Measurements from ENCODE around the gene TTBK1. TPM values are rescaled to one million over a fixed set of nuclear protein-coding genes. Genes with fewer than 3 reads are reported as not detected.

TTBK1 gene
- total RNA-seq, 2 experiments from 2014 or later = 0.02 TPM; not detected in 1

- Mint-ChIP-seq H3K27me3 (ENCODE audit: low read depth) (peaks cover 17% of the 10 kb centered on the region), H3K27ac (no peak overlapping the region), H3K9me3 (no peaks in the 10 kb centered on the region), H3K4me3 (no peak overlapping the region), H3K4me1 (ENCODE audit: low read depth) (peaks cover 6% of the 10 kb centered on the region), H3K36me3 (ENCODE audit: low read depth) (no peaks in the 10 kb centered on the region)
- CTCF ChIA-PET = no interaction called here
- DNase-seq = no peak
- intact Hi-C loops (cut with micrococcal nuclease) = no loop called here
These were observed 34.6 kb downstream of the TTBK1 start for GRCh38 chr6:43277643-43278523.

- intact Hi-C loops (cut with micrococcal nuclease) = no loop called here
- H3K4me3 Mint-ChIP-seq = no peak overlapping the region
- no peaks in the 10 kb centered on the region for H3K36me3 Mint-ChIP-seq (ENCODE audit: low read depth)
These were observed 35.3 kb downstream of the TTBK1 start for GRCh38 chr6:43278524-43279078.

GRCh38 chr6:43280234-43280633, 37.0 kb downstream of the TTBK1 start:
- Mint-ChIP-seq H3K27me3 (ENCODE audit: low read depth) (peaks cover 9% of the 10 kb centered on the region), H3K36me3 (ENCODE audit: low read depth) (no peaks in the 10 kb centered on the region), H3K4me3 (no peak overlapping the region), H3K27ac (no peak overlapping the region), H3K4me1 (ENCODE audit: low read depth) (peaks cover 4% of the 10 kb centered on the region), H3K9me3 (no peaks in the 10 kb centered on the region)
- CTCF ChIA-PET = interaction anchor here (1.0 to 1.9 kb wide), 4 partner anchors 28 to 226 kb away, joined by 3 to 6 read pairs (median 4); partner anchors contain the start of genes ABCC10 and CRIP3
- intact Hi-C loops (cut with micrococcal nuclease) = no loop called here
- no peak for DNase-seq

More at GRCh38 chr6:43278524-43279078, 35.3 kb downstream of the TTBK1 start:
- no peak for DNase-seq
- CTCF ChIA-PET = interaction anchor here (1.6 to 1.9 kb wide), 2 partner anchors 29 to 228 kb away, joined by 4 to 6 read pairs; partner anchors contain the start of gene CRIP3
- H3K4me1 Mint-ChIP-seq (ENCODE audit: low read depth) = peaks cover 6% of the 10 kb centered on the region
- no peak overlapping the region for H3K27ac Mint-ChIP-seq
- no peaks in the 10 kb centered on the region for H3K9me3 Mint-ChIP-seq
- H3K27me3 Mint-ChIP-seq (ENCODE audit: low read depth) = peaks cover 17% of the 10 kb centered on the region

GRCh38 chr6:43282060-43282459, 38.8 kb downstream of the TTBK1 start:
- CTCF ChIA-PET = interaction anchor here (0.5 to 1.1 kb wide), 3 partner anchors 10 to 253 kb away, joined by 3 to 4 read pairs (median 3); no protein-coding TSS in a partner anchor
- Mint-ChIP-seq H3K9me3 (no peaks in the 10 kb centered on the region), H3K27ac (no peak overlapping the region)

GRCh38 chr6:43282636-43283513, 39.6 kb downstream of the TTBK1 start:
- Mint-ChIP-seq H3K4me3 (no peak overlapping the region), H3K4me1 (ENCODE audit: low read depth) (no peaks in the 10 kb centered on the region), H3K27me3 (ENCODE audit: low read depth) (peaks cover 7% of the 10 kb centered on the region), H3K36me3 (ENCODE audit: low read depth) (no peaks in the 10 kb centered on the region), H3K27ac (no peak overlapping the region), H3K9me3 (no peaks in the 10 kb centered on the region)
- no peak for DNase-seq
- intact Hi-C loops (cut with micrococcal nuclease) = no loop called here
- CTCF ChIA-PET = interaction anchor here (1.1 kb wide), 1 partner anchor 10 kb away, joined by 3 read pairs; no protein-coding TSS in a partner anchor

More at GRCh38 chr6:43282060-43282459, 38.8 kb downstream of the TTBK1 start:
- Mint-ChIP-seq H3K4me1 (ENCODE audit: low read depth) (no peaks in the 10 kb centered on the region), H3K36me3 (ENCODE audit: low read depth) (no peaks in the 10 kb centered on the region), H3K27me3 (ENCODE audit: low read depth) (peaks cover 8% of the 10 kb centered on the region), H3K4me3 (no peak overlapping the region)
- DNase-seq = no peak
- intact Hi-C loops (cut with micrococcal nuclease) = no loop called here

- Mint-ChIP-seq H3K36me3 (ENCODE audit: low read depth) (no peaks in the 10 kb centered on the region), H3K4me1 (ENCODE audit: low read depth) (no peaks in the 10 kb centered on the region), H3K27ac (no peak overlapping the region), H3K9me3 (no peaks in the 10 kb centered on the region), H3K27me3 (ENCODE audit: low read depth) (peaks cover 7% of the 10 kb centered on the region), H3K4me3 (no peak overlapping the region)
- no peak for DNase-seq
- CTCF ChIA-PET = no interaction called here
- intact Hi-C loops (cut with micrococcal nuclease) = no loop called here
These were observed 40.2 kb downstream of the TTBK1 start for GRCh38 chr6:43283514-43283901.

- Mint-ChIP-seq H3K9me3 (no peaks in the 10 kb centered on the region), H3K27ac (no peak overlapping the region), H3K27me3 (ENCODE audit: low read depth) (peaks cover 7% of the 10 kb centered on the region), H3K36me3 (ENCODE audit: low read depth) (no peaks in the 10 kb centered on the region), H3K4me3 (no peak overlapping the region), H3K4me1 (ENCODE audit: low read depth) (no peaks in the 10 kb centered on the region)
- no peak for DNase-seq
- intact Hi-C loops (cut with micrococcal nuclease) = no loop called here
- CTCF ChIA-PET = no interaction called here
These were observed 40.6 kb downstream of the TTBK1 start for GRCh38 chr6:43283905-43284304.

- CTCF ChIA-PET = no interaction called here
- H3K4me3 Mint-ChIP-seq = no peak overlapping the region
- no peaks in the 10 kb centered on the region for H3K9me3 Mint-ChIP-seq
- no peaks in the 10 kb centered on the region for H3K4me1 Mint-ChIP-seq (ENCODE audit: low read depth)
- peaks cover 7% of the 10 kb centered on the region for H3K27me3 Mint-ChIP-seq (ENCODE audit: low read depth)
- no peaks in the 10 kb centered on the region for H3K36me3 Mint-ChIP-seq (ENCODE audit: low read depth)
- intact Hi-C loops (cut with micrococcal nuclease) = no loop called here
- no peak for DNase-seq
- no peak overlapping the region for H3K27ac Mint-ChIP-seq
These were observed 41.9 kb downstream of the TTBK1 start for GRCh38 chr6:43284991-43285781.

GRCh38 chr6:43285832-43286231, 42.6 kb downstream of the TTBK1 start:
- intact Hi-C loops (cut with micrococcal nuclease) = no loop called here

GRCh38 chr6:43286456-43286979, 43.2 kb downstream of the TTBK1 start:
- no peaks in the 10 kb centered on the region for H3K36me3 Mint-ChIP-seq (ENCODE audit: low read depth)
- CTCF ChIA-PET = no interaction called here
- H3K9me3 Mint-ChIP-seq = no peaks in the 10 kb centered on the region
- intact Hi-C loops (cut with micrococcal nuclease) = no loop called here
- H3K4me3 Mint-ChIP-seq = no peak overlapping the region
- no peaks in the 10 kb centered on the region for H3K4me1 Mint-ChIP-seq (ENCODE audit: low read depth)
- H3K27ac Mint-ChIP-seq = no peak overlapping the region
- peaks cover 7% of the 10 kb centered on the region for H3K27me3 Mint-ChIP-seq (ENCODE audit: low read depth)
- no peak for DNase-seq

More at GRCh38 chr6:43285832-43286231, 42.6 kb downstream of the TTBK1 start:
- H3K4me3 Mint-ChIP-seq = no peak overlapping the region
- H3K36me3 Mint-ChIP-seq (ENCODE audit: low read depth) = no peaks in the 10 kb centered on the region
- no peaks in the 10 kb centered on the region for H3K4me1 Mint-ChIP-seq (ENCODE audit: low read depth)
- no peaks in the 10 kb centered on the region for H3K9me3 Mint-ChIP-seq
- DNase-seq = no peak
- no peak overlapping the region for H3K27ac Mint-ChIP-seq
- peaks cover 7% of the 10 kb centered on the region for H3K27me3 Mint-ChIP-seq (ENCODE audit: low read depth)
- CTCF ChIA-PET = no interaction called here

GRCh38 chr6:43286980-43287716, 43.9 kb downstream of the TTBK1 start:
- no peak overlapping the region for H3K4me3 Mint-ChIP-seq
- no peaks in the 10 kb centered on the region for H3K36me3 Mint-ChIP-seq (ENCODE audit: low read depth)
- no peaks in the 10 kb centered on the region for H3K4me1 Mint-ChIP-seq (ENCODE audit: low read depth)
- H3K9me3 Mint-ChIP-seq = no peaks in the 10 kb centered on the region
- peaks cover 7% of the 10 kb centered on the region for H3K27me3 Mint-ChIP-seq (ENCODE audit: low read depth)
- H3K27ac Mint-ChIP-seq = no peak overlapping the region
- intact Hi-C loops (cut with micrococcal nuclease) = no loop called here
- DNase-seq = no peak
- CTCF ChIA-PET = interaction anchor here (0.7 kb wide), 1 partner anchor 58 kb away, joined by 3 read pairs; no protein-coding TSS in a partner anchor
